Liver (tissue), 2 donors: ENCODE data around the gene PXYLP1.

Experiments
- TF ChIP-seq, protein P1 (sequence below): fragments of 150-350 bp; IDR thresholded peaks from 2 replicates; pipeline ENCODE4 v1.5.1; 2017; ENCODE audit warnings: improper control_type of control experiment, low read depth, low read length; ENCODE audit not compliant: missing input control
- TF ChIP-seq, protein P2 (sequence below): IDR thresholded peaks from 2 replicates; pipeline ENCODE4 v1.6.1; 2016; ENCODE audit warnings: antibody characterized with exemption
- donor health status: healthy.

DNA sequence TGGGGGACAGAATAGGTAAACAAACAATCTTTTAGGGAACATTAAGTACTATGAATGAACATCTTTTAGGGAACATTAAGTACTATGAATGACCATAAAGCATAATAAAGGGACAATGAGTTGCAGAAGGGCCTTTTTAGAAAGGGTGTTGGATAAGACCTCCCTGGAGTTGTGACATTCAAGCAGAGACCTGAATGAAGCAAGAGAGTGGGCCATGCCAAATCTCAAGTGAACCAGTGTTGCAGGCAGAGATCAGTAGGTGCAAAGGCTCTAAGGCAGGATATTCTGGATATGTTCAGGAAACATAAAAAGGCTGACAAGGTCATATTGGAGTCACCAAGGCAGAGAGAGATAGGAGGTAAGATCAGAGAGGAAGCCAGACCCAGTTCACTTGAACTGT is 107.3 kb downstream of the PXYLP1 start:
- TF ChIP-seq, protein P1, sequence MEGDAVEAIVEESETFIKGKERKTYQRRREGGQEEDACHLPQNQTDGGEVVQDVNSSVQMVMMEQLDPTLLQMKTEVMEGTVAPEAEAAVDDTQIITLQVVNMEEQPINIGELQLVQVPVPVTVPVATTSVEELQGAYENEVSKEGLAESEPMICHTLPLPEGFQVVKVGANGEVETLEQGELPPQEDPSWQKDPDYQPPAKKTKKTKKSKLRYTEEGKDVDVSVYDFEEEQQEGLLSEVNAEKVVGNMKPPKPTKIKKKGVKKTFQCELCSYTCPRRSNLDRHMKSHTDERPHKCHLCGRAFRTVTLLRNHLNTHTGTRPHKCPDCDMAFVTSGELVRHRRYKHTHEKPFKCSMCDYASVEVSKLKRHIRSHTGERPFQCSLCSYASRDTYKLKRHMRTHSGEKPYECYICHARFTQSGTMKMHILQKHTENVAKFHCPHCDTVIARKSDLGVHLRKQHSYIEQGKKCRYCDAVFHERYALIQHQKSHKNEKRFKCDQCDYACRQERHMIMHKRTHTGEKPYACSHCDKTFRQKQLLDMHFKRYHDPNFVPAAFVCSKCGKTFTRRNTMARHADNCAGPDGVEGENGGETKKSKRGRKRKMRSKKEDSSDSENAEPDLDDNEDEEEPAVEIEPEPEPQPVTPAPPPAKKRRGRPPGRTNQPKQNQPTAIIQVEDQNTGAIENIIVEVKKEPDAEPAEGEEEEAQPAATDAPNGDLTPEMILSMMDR, result no peak
- TF ChIP-seq, protein P2, sequence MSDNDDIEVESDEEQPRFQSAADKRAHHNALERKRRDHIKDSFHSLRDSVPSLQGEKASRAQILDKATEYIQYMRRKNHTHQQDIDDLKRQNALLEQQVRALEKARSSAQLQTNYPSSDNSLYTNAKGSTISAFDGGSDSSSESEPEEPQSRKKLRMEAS, result no peak
